Measurements from ENCODE around the gene WFDC1.

WFDC1 gene

DNA sequence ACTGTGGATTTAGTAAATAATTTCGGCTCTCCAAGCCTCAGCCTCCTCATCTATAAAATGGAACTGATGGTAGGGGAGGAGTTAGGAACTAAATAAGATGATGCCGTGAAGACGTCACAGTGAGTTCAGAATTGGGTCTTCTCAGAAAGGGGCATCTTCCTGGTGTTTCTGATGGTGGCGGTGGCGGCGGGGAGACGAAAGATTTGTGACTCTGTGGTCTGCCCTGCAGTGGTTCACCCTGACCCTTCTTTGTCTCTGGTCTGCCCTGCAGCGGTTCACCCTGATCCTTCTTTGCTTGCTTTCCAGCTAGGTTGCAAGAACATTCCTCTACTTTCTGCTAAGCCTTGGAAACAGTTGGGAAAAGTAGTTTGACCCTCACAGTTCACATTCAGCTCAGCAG, 34.3 kb downstream of the WFDC1 start:
- H4K20me1 ChIP-seq (ENCODE audit: insufficient read depth, low read length), result no peaks in the 10 kb centered on the region
- no peak overlapping the region for H3K9ac ChIP-seq (ENCODE audit: low read depth, low read length)
- H3K9me3 ChIP-seq (ENCODE audit: insufficient read depth, low read length, severe bottlenecking), result no peaks in the 10 kb centered on the region
- H3K36me3 ChIP-seq (ENCODE audit: insufficient read depth, low read length), result no peaks in the 10 kb centered on the region
- TF ChIP-seq, protein P1, sequence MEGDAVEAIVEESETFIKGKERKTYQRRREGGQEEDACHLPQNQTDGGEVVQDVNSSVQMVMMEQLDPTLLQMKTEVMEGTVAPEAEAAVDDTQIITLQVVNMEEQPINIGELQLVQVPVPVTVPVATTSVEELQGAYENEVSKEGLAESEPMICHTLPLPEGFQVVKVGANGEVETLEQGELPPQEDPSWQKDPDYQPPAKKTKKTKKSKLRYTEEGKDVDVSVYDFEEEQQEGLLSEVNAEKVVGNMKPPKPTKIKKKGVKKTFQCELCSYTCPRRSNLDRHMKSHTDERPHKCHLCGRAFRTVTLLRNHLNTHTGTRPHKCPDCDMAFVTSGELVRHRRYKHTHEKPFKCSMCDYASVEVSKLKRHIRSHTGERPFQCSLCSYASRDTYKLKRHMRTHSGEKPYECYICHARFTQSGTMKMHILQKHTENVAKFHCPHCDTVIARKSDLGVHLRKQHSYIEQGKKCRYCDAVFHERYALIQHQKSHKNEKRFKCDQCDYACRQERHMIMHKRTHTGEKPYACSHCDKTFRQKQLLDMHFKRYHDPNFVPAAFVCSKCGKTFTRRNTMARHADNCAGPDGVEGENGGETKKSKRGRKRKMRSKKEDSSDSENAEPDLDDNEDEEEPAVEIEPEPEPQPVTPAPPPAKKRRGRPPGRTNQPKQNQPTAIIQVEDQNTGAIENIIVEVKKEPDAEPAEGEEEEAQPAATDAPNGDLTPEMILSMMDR (IDR thresholded peaks at IDR 0.05; ENCODE audit: borderline replicate concordance, extremely low read depth, low read length, poor library complexity, severe bottlenecking), result no peak
- no peak for TF ChIP-seq EZH2 (IDR thresholded peaks at IDR 0.05; ENCODE audit: borderline replicate concordance, low read depth, low read length, severe bottlenecking)
- H3K27ac ChIP-seq (ENCODE audit: low read length), result no peak overlapping the region
- no peaks in the 10 kb centered on the region for H3K4me1 ChIP-seq (ENCODE audit: insufficient read depth, low read length)
- no peak overlapping the region for H3K4me3 ChIP-seq (ENCODE audit: low read depth in 1 of 2, low read length in 2 of 2)
- no peak for DNase-seq
- ATAC-seq (ENCODE audit: insufficient read depth, low read depth), result no peak
- no peak overlapping the region for H2AFZ ChIP-seq (ENCODE audit: low read depth, low read length)
- H3K27me3 ChIP-seq (ENCODE audit: insufficient read depth, low read length, poor library complexity), result no peaks in the 10 kb centered on the region
- H3K4me2 ChIP-seq (ENCODE audit: insufficient read depth, low read length), result no peak overlapping the region
- no peaks in the 10 kb centered on the region for H3K79me2 ChIP-seq (ENCODE audit: insufficient read depth, low read length)

DNA sequence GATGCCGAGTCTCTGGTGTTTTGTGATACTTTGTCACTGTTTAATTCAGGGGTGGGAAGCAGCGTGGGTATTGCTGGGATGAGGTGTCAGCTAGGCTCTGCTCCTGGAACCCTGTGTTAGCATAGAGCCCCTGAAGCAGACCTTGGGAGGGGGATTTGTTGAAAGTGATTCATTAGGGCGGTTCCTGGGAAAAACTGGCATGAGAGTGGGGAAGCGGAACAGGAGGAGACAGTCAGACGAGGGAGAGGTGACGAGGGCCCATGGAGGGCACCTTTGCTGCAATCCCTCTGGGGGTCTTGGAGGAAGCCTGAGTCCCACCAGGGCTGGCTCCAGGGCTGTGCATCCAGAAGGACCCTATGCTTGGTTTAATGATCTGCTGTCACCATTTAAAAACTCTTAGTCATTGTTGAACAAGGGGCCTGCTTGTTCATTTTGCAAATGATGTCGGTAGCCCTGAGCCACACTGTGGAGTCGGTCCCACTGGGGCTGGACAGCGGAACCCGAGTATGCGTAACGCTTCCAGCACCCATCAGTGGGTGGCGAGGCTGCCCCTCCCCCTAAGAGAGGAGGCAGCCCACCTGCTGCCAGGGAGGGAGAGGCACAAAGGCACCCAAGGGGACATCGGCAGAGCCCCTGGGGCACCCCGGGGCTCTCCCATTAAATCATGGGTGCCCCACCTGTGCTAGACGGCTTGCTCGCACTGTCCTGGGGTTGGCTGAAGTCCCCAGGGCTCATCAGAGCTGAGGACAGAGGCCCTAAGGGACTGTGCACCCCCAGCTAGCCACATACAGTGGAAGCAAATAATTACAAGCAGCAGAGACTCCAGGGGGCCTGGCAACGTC, 35.4 kb downstream of the WFDC1 start:
- ATAC-seq (ENCODE audit: insufficient read depth, low read depth) (no peak), DNase-seq (no peak)
- H3K4me3 ChIP-seq (ENCODE audit: low read depth in 1 of 2, low read length in 2 of 2), result no peak overlapping the region
- no peaks in the 10 kb centered on the region for H3K4me1 ChIP-seq (ENCODE audit: insufficient read depth, low read length)
- H2AFZ ChIP-seq (ENCODE audit: low read depth, low read length), result no peak overlapping the region
- H3K9ac ChIP-seq (ENCODE audit: low read depth, low read length), result no peak overlapping the region
- no peaks in the 10 kb centered on the region for H4K20me1 ChIP-seq (ENCODE audit: insufficient read depth, low read length)
- H3K4me2 ChIP-seq (ENCODE audit: insufficient read depth, low read length), result no peak overlapping the region
- H3K27ac ChIP-seq (ENCODE audit: low read length), result no peak overlapping the region
- H3K79me2 ChIP-seq (ENCODE audit: insufficient read depth, low read length), result no peaks in the 10 kb centered on the region
- no peak for TF ChIP-seq EZH2 (IDR thresholded peaks at IDR 0.05; ENCODE audit: borderline replicate concordance, low read depth, low read length, severe bottlenecking)
- TF ChIP-seq, protein P1 (IDR thresholded peaks at IDR 0.05; ENCODE audit: borderline replicate concordance, extremely low read depth, low read length, poor library complexity, severe bottlenecking), result no peak
- no peaks in the 10 kb centered on the region for H3K27me3 ChIP-seq (ENCODE audit: insufficient read depth, low read length, poor library complexity)
- no peaks in the 10 kb centered on the region for H3K36me3 ChIP-seq (ENCODE audit: insufficient read depth, low read length)
- H3K9me3 ChIP-seq (ENCODE audit: insufficient read depth, low read length, severe bottlenecking), result no peaks in the 10 kb centered on the region

DNA sequence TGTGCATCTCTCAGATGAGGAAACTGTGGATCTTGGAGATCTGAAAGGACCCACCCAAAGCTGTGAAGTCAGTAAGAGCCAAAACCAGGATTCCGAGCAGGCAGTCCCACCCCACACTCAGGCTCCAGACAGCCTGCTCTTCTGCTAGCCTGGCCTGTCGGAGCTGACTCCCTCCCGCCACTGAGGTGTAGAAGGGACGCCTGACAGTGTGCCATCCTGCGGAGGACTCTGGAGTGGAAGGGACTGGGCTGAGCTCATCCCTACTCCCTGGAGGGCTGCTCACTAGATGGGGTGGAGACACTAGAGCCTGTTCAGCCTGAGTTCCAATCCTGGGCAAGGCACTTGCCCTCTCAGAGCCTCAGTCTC, 36.0 kb downstream of the WFDC1 start:
- H3K4me1 ChIP-seq (ENCODE audit: insufficient read depth, low read length), result no peaks in the 10 kb centered on the region
- ATAC-seq (ENCODE audit: insufficient read depth, low read depth) (no peak), DNase-seq (no peak)
- no peaks in the 10 kb centered on the region for H3K36me3 ChIP-seq (ENCODE audit: insufficient read depth, low read length)
- H4K20me1 ChIP-seq (ENCODE audit: insufficient read depth, low read length), result no peaks in the 10 kb centered on the region
- no peak overlapping the region for H3K4me3 ChIP-seq (ENCODE audit: low read depth in 1 of 2, low read length in 2 of 2)
- TF ChIP-seq, protein P1 (IDR thresholded peaks at IDR 0.05; ENCODE audit: borderline replicate concordance, extremely low read depth, low read length, poor library complexity, severe bottlenecking), result no peak
- TF ChIP-seq EZH2 (IDR thresholded peaks at IDR 0.05; ENCODE audit: borderline replicate concordance, low read depth, low read length, severe bottlenecking), result no peak
- no peaks in the 10 kb centered on the region for H3K9me3 ChIP-seq (ENCODE audit: insufficient read depth, low read length, severe bottlenecking)
- H3K79me2 ChIP-seq (ENCODE audit: insufficient read depth, low read length), result no peaks in the 10 kb centered on the region
- H2AFZ ChIP-seq (ENCODE audit: low read depth, low read length), result no peak overlapping the region
- H3K27me3 ChIP-seq (ENCODE audit: insufficient read depth, low read length, poor library complexity), result no peaks in the 10 kb centered on the region
- H3K4me2 ChIP-seq (ENCODE audit: insufficient read depth, low read length), result no peak overlapping the region
- H3K9ac ChIP-seq (ENCODE audit: low read depth, low read length), result no peak overlapping the region
- no peak overlapping the region for H3K27ac ChIP-seq (ENCODE audit: low read length)

All from DND-41 (cell line).